CD4-positive, alpha-beta T cell treated with Interleukin-15 for 1 hour (primary cell): ENCODE results near the gene KIF17.

Experiments used
- DNase-seq: peaks from one replicate; pipeline ENCODE4 v3.0.0-alpha.2; 2020

The KIF17 gene

GRCh38 chr1:20717452-20718342 lies at the start of gene KIF17:
Gene KIF17 (minus strand): TSS chr1:20718007. CDS start chr1:20717706, 301 bp downstream.
- peak; percentile 81 for DNase-seq

GRCh38 chr1:20767271-20767670 lies 49.5 kb upstream of the KIF17 start:
- no peak for DNase-seq

GRCh38 chr1:20763417-20763816 lies 45.6 kb upstream of the KIF17 start:
- no peak for DNase-seq

DNA sequence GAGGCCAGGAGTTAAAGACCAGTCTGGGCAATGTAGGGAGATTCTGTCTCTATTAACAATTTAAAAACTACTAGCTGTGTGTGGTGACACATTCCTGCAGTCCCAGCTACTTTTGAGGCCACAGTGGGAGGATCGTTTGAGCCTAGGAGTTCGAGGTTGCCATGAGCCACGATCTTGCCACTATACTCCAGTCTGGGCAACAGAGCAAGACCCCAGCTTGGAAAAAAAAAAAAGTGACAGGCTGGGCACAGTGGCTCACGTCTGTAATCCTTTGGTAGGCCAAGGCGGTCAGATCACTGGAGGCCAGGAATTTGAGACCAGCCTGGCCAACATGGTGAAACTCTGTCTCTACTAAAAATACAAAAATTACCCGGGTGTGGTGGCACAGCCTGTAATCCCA lies 42.5 kb upstream of the KIF17 start:
- no peak for DNase-seq

GRCh38 chr1:20753589-20753988 lies 35.8 kb upstream of the KIF17 start:
- no peak for DNase-seq

GRCh38 chr1:20751462-20751990 lies 33.7 kb upstream of the KIF17 start:
- DNase-seq = no peak

DNA sequence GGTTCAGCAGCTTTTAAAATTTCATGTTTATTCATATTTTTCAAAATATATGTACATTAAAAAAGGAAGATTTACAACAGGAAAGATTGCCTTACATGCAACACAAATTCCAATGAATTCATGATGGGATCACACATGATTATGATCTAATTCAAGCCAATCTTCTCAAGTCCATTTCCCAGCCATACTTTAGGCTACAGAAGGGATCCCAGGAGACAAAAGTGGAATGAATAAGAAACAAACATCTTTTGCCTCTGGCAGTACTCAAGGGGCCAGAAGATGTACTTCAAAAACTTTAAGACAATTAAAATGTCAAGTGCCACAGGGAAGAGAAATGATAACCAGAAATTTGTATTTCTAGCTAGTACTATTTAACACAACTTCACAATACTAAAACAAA lies 24.9 kb upstream of the KIF17 start:
- DNase-seq = no peak

GRCh38 chr1:20740781-20741180 lies 23.0 kb upstream of the KIF17 start:
- DNase-seq = no peak

GRCh38 chr1:20739225-20739624 lies 21.4 kb upstream of the KIF17 start:
- no peak for DNase-seq

DNA sequence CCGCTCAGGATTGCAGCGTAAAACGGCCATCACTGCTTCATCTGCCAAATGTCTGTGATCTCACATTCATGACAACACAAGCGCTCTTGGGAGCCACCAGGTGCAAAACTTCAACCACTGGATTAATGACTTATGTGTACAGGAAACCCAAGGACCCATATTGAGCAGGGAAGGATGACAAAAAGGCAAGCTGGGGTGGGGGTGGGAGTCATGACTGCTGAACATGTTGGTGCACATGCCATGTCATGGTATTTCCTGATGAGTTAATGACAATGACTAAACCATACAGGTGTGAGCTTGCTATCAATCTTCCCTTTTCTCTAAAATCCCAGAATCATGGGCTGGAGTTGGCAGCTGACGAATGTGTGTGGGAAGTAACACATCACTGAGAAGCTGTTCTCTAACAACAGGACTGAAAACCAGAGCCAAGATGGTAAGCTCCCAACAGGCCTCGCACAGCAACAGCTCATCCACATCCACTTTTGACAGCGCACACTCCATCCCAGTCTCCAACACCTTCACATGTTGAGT lies 17.8 kb upstream of the KIF17 start:
- no peak for DNase-seq

- no peak for DNase-seq
Measured at GRCh38 chr1:20733360-20733975, 15.7 kb upstream of the KIF17 start.

DNA sequence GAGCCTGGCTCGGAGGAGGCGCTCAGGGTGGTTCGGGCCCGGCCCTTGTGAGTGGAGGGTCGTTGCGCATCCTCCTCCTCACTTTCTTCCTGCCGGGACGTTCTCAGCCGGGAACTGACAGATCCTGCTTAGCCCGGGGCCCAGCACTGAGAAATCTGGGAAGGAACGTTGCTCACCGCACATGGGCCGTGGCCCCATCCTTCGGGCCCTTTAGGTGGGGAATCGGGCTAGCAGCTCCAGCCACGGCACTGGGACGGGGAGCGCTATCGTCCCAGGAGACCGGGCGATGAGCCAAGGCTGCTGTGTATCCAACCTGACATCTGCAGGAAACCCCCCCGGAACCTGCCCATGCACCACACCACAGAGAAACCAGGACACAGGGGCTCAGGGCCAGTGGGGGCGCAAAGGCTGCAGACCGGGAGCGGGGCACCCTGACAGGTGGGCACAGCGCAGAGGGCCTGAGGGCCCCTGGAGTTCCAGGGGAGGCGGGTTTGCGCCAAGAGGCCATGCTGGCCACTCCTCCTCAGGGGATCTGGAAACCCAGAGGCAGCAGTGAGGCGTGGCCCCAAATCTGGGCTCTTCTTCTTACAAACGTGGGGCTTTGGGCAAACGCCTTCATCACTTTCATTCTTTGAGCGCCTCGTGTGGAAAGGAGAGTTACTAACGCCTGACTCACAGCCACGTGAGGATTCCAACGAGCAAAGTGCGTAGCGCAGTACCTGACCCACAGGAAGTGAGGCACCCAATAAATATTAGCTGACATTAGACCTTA lies 15.0 kb upstream of the KIF17 start, which contains the start of gene SH2D5:
Gene SH2D5 (minus strand): TSS at position 116 of the 772 bp plus-strand sequence. CDS start 4,659 bp downstream, outside the sequence.
- DNase-seq = peak; percentile 81

GRCh38 chr1:20732071-20732587 lies 14.3 kb upstream of the KIF17 start:
- peak; percentile 56 for DNase-seq

- DNase-seq = no peak
Measured at GRCh38 chr1:20731057-20731991, 13.5 kb upstream of the KIF17 start.

- DNase-seq = no peak
Measured at GRCh38 chr1:20730690-20731056, 12.9 kb upstream of the KIF17 start.

GRCh38 chr1:20729990-20730689 lies 12.3 kb upstream of the KIF17 start:
- no peak for DNase-seq

DNA sequence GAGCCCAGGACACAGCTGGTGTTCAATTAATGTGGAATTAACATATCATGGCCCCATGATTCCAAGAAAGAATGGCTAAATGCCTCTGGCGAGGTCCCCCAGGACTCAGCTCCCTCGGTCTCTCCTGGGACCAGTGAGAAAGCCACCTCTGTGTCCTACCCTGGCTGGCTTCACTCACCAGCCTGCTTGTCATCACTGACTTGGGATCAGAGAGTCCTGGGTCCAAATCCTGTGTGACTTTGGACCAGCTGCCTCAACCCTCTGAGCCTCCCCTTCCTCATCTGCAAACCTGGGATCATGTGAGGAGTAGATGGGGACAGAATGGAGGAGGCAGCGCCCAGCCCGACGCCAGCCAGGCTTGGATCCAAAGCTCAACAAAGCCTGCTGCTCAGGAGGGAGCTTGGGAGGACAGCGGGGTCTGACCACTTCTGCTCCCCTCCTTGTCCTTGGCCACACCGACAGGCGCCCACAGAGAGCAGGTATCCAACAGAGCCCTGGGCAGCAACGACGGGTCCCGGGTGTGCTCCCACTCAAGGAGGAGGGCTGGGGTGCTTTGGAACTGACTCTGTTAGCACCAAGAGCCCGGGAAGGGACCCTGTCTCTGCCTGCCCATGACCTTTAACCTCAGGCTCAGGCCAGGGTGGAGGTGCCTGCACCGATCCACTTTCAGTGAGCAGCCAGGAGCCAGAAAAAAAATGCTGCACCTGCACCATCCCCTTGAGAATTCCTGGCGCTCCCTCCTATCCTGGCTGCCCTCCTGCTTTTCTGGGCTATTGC lies 11.5 kb upstream of the KIF17 start:
- DNase-seq = no peak

- DNase-seq = no peak
Measured at GRCh38 chr1:20728371-20729154, 10.8 kb upstream of the KIF17 start.

DNA sequence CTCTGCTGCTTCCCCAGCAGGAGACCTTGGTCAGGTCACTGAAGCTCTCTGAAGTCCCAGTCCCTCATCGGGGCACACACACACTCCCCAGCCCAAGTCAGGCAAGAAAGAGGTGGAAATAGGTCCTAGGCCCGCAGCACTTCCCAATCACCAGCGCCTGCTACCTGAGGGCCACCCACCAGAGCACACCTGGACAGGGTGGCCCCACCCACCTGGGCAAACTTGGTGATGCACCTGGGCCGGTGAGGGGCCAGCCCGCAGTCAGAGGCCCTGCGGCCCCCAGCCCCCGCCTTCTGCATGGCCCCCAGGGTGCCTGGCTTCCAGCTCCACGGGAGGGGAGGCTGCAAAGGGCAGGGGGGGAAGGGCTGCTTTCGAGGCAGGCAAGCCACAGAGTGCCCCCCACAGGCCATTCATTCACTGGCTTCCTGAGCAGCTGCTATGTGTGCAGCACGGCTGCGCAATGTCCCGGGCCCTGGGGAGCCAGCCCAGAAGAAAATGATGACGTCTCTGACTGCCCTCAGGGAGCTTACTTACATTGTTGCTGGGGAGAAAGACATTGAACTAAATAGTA lies 10.0 kb upstream of the KIF17 start:
- DNase-seq = no peak
